Skeletal muscle satellite cell (primary cell): ENCODE measurements around the gene OLIG1.

Experiments used
- H3K27me3 ChIP-seq: 2 replicates; pipeline ENCODE4 v1.7.0; 2013; ENCODE audit warnings: low read length; ENCODE audit not compliant: control insufficient read depth, insufficient read depth
- H3K36me3 ChIP-seq: 2 replicates; pipeline ENCODE4 v1.7.0; 2013; ENCODE audit warnings: mild to moderate bottlenecking, control low read depth, low read length; ENCODE audit not compliant: insufficient read depth
- H3K4me1 ChIP-seq: 2 replicates; pipeline ENCODE4 v1.7.0; 2013; ENCODE audit warnings: low read length; ENCODE audit not compliant: control insufficient read depth, insufficient read depth
- H3K4me2 ChIP-seq: 2 replicates; pipeline ENCODE4 v1.7.0; 2013; ENCODE audit warnings: mild to moderate bottlenecking, low read length
- H3K4me3 ChIP-seq: 2 replicates; pipeline ENCODE4 v1.7.0; 2013; ENCODE audit warnings: low read length
- H3K9ac ChIP-seq: 2 replicates; pipeline ENCODE4 v1.7.0; 2013; ENCODE audit warnings: mild to moderate bottlenecking, low read depth, low read length, moderate library complexity
- H3K9me3 ChIP-seq: replicated peaks from 2 replicates; pipeline ENCODE4 v1.7.0; 2013; ENCODE audit warnings: mild to moderate bottlenecking, control low read depth, low read length

Gene OLIG1

DNA sequence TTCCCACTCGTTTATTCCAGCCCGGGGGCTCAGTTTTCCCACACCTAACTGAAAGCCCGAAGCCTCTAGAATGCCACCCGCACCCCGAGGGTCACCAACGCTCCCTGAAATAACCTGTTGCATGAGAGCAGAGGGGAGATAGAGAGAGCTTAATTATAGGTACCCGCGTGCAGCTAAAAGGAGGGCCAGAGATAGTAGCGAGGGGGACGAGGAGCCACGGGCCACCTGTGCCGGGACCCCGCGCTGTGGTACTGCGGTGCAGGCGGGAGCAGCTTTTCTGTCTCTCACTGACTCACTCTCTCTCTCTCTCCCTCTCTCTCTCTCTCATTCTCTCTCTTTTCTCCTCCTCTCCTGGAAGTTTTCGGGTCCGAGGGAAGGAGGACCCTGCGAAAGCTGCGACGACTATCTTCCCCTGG is 43.5 kb upstream of the OLIG1 start:
- Histone ChIP-seq H3K36me3 (no peaks in the 10 kb centered on the region), H3K27me3 (peaks cover 99% of the 10 kb centered on the region), H3K9ac (no peak overlapping the region), H3K9me3 (no peaks in the 10 kb centered on the region), H3K4me1 (no peaks in the 10 kb centered on the region), H3K4me2 (no peak overlapping the region), H3K4me3 (no peak overlapping the region)

DNA sequence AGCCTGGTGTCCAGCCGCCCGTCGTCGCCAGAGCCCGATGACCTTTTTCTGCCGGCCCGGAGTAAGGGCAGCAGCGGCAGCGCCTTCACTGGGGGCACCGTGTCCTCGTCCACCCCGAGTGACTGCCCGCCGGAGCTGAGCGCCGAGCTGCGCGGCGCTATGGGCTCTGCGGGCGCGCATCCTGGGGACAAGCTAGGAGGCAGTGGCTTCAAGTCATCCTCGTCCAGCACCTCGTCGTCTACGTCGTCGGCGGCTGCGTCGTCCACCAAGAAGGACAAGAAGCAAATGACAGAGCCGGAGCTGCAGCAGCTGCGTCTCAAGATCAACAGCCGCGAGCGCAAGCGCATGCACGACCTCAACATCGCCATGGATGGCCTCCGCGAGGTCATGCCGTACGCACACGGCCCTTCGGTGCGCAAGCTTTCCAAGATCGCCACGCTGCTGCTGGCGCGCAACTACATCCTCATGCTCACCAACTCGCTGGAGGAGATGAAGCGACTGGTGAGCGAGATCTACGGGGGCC is 43.0 kb upstream of the OLIG1 start:
- H3K27me3 ChIP-seq = peaks cover 99% of the 10 kb centered on the region
- H3K36me3 ChIP-seq = no peaks in the 10 kb centered on the region
- no peak overlapping the region for H3K4me3 ChIP-seq
- no peaks in the 10 kb centered on the region for H3K9me3 ChIP-seq
- no peak overlapping the region for H3K4me2 ChIP-seq
- H3K4me1 ChIP-seq = no peaks in the 10 kb centered on the region
- H3K9ac ChIP-seq = no peak overlapping the region

DNA sequence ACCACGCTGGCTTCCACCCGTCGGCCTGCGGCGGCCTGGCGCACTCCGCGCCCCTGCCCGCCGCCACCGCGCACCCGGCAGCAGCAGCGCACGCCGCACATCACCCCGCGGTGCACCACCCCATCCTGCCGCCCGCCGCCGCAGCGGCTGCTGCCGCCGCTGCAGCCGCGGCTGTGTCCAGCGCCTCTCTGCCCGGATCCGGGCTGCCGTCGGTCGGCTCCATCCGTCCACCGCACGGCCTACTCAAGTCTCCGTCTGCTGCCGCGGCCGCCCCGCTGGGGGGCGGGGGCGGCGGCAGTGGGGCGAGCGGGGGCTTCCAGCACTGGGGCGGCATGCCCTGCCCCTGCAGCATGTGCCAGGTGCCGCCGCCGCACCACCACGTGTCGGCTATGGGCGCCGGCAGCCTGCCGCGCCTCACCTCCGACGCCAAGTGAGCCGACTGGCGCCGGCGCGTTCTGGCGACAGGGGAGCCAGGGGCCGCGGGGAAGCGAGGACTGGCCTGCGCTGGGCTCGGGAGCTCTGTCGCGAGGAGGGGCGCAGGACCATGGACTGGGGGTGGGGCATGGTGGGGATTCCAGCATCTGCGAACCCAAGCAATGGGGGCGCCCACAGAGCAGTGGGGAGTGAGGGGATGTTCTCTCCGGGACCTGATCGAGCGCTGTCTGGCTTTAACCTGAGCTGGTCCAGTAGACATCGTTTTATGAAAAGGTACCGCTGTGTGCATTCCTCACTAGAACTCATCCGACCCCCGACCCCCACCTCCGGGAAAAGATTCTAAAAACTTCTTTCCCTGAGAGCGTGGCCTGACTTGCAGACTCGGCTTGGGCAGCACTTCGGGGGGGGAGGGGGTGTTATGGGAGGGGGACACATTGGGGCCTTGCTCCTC is 42.3 kb upstream of the OLIG1 start:
- H3K4me3 ChIP-seq = no peak overlapping the region
- H3K27me3 ChIP-seq = peaks cover 99% of the 10 kb centered on the region
- no peak overlapping the region for H3K4me2 ChIP-seq
- no peaks in the 10 kb centered on the region for H3K36me3 ChIP-seq
- H3K9me3 ChIP-seq = no peaks in the 10 kb centered on the region
- H3K4me1 ChIP-seq = no peaks in the 10 kb centered on the region
- H3K9ac ChIP-seq = no peak overlapping the region

DNA sequence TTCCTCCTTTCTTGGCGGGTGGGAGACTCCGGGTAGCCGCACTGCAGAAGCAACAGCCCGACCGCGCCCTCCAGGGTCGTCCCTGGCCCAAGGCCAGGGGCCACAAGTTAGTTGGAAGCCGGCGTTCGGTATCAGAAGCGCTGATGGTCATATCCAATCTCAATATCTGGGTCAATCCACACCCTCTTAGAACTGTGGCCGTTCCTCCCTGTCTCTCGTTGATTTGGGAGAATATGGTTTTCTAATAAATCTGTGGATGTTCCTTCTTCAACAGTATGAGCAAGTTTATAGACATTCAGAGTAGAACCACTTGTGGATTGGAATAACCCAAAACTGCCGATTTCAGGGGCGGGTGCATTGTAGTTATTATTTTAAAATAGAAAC is 41.7 kb upstream of the OLIG1 start:
- Histone ChIP-seq H3K9me3 (no peaks in the 10 kb centered on the region), H3K4me1 (no peaks in the 10 kb centered on the region), H3K4me3 (no peak overlapping the region)

DNA sequence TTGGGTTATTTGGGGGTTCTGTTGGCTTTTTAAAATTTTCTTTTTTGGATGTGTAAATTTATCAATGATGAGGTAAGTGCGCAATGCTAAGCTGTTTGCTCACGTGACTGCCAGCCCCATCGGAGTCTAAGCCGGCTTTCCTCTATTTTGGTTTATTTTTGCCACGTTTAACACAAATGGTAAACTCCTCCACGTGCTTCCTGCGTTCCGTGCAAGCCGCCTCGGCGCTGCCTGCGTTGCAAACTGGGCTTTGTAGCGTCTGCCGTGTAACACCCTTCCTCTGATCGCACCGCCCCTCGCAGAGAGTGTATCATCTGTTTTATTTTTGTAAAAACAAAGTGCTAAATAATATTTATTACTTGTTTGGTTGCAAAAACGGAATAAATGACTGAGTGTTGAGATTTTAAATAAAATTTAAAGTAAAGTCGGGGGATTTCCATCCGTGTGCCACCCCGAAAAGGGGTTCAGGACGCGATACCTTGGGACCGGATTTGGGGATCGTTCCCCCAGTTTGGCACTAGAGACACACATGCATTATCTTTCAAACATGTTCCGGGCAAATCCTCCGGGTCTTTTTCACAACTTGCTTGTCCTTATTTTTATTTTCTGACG is 41.1 kb upstream of the OLIG1 start:
- Histone ChIP-seq H3K4me3 (no peak overlapping the region), H3K36me3 (no peaks in the 10 kb centered on the region), H3K4me2 (no peak overlapping the region), H3K27me3 (peaks cover 93% of the 10 kb centered on the region), H3K9ac (no peak overlapping the region), H3K4me1 (no peaks in the 10 kb centered on the region), H3K9me3 (no peaks in the 10 kb centered on the region)

More for the DNA sequence above, 41.7 kb upstream of the OLIG1 start:
- H3K36me3 ChIP-seq = no peaks in the 10 kb centered on the region
- H3K9ac ChIP-seq = no peak overlapping the region
- no peak overlapping the region for H3K4me2 ChIP-seq
- H3K27me3 ChIP-seq = peaks cover 96% of the 10 kb centered on the region

DNA sequence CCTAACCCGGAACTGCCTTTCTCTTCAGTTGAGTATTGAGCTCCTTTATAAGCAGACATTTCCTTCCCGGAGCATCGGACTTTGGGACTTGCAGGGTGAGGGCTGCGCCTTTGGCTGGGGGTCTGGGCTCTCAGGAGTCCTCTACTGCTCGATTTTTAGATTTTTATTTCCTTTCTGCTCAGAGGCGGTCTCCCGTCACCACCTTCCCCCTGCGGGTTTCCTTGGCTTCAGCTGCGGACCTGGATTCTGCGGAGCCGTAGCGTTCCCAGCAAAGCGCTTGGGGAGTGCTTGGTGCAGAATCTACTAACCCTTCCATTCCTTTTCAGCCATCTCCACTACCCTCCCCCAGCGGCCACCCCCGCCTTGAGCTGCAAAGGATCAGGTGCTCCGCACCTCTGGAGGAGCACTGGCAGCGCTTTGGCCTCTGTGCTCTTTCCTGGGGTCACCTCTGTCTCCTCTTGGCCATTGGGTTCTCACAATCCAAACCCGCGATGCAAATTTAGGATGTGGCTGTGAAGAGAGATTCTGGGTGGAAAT is 40.5 kb upstream of the OLIG1 start:
- H3K9me3 ChIP-seq = no peaks in the 10 kb centered on the region
- no peaks in the 10 kb centered on the region for H3K36me3 ChIP-seq
- H3K4me2 ChIP-seq = no peak overlapping the region
- H3K4me3 ChIP-seq = no peak overlapping the region
- H3K9ac ChIP-seq = no peak overlapping the region
- H3K4me1 ChIP-seq = no peaks in the 10 kb centered on the region
- H3K27me3 ChIP-seq = peaks cover 87% of the 10 kb centered on the region

DNA sequence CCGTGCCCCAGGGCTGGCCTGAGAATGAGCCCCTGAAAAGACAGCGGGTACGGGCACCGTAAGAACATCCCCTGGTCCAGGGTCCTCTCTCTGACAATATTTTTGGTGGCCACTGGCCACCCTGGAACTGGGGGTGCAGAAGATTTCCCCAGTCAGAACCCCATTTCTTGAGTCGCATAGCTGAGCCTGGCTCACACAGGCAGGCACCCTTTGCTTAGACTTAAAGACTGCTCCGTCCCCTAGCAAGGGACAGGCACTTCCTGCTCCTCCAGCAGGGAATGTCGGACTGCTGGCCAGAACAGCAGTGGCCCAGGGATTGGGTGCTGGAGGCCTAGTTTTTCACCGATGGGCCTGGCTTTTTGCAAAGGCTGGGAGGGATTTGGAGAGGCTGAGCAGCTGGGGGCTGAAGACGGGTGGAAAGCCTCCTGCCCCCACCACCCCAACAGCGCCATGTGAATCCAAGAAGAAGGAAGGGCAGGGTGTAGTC is 39.9 kb upstream of the OLIG1 start:
- Histone ChIP-seq H3K9ac (no peak overlapping the region), H3K4me1 (no peaks in the 10 kb centered on the region), H3K4me2 (no peak overlapping the region), H3K27me3 (peaks cover 82% of the 10 kb centered on the region), H3K4me3 (no peak overlapping the region), H3K9me3 (no peaks in the 10 kb centered on the region), H3K36me3 (no peaks in the 10 kb centered on the region)

DNA sequence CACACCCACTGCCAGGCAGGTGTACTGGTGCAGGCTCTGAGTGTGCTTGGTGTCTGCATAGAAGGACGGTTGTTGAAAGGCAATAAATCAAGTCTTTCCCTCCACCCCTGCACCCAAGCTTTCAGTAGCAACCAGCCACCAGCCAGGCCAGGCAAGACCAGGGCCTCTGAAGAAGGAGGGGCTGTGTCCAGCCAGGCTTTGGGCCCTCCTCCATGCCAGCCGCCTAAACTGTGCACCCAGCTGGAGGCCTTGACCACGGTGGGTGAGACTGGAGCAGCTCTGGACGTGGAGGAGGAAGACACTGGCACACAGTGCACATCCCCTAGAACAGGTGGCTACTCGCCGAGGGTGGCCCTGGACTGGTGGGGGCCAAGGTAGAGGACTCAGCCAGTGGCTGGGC is 39.3 kb upstream of the OLIG1 start:
- Histone ChIP-seq H3K9me3 (no peaks in the 10 kb centered on the region), H3K4me2 (no peak overlapping the region), H3K4me1 (no peaks in the 10 kb centered on the region), H3K4me3 (no peak overlapping the region), H3K27me3 (peaks cover 75% of the 10 kb centered on the region), H3K9ac (no peak overlapping the region), H3K36me3 (no peaks in the 10 kb centered on the region)

DNA sequence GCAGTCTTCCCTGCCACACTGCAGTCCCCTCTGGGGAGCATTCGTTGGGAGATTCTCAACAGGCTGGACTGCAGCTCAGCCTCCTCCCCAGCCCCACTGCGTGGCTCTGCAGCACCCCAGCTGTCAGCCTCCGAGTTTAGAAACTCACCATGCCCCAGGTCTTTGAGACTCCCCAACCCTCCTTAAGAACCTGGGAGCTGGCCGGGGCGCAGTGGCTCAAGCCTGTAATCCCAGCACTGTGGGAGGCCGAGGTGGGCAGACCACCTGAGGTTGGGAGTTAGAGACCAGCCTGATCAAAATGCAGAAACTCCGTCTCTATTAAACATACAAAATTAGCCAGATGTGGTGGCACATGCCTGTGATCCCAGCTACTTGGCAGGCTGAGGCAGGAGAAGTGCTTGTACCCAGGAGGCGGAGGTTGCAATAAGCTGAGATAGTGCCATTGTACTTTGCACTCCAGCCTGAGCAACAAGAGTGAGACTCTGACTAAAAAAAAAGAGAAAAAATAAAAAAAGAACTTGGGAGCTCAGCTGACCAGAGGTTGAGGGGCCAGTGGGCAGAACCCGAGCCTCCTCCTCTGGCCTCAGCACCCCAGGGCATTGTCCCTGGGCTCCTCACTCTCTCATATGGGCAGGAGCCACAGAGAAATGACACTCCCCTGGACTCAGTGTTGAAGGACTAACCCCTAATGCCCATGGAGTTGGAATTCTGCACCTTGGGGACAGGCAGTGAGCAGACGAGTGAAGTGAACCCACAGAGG is 38.6 kb upstream of the OLIG1 start:
- no peak overlapping the region for H3K4me2 ChIP-seq
- no peak overlapping the region for H3K9ac ChIP-seq
- H3K9me3 ChIP-seq = no peaks in the 10 kb centered on the region
- no peak overlapping the region for H3K4me3 ChIP-seq
- no peaks in the 10 kb centered on the region for H3K36me3 ChIP-seq
- H3K4me1 ChIP-seq = peaks cover 4% of the 10 kb centered on the region
- peaks cover 68% of the 10 kb centered on the region for H3K27me3 ChIP-seq

DNA sequence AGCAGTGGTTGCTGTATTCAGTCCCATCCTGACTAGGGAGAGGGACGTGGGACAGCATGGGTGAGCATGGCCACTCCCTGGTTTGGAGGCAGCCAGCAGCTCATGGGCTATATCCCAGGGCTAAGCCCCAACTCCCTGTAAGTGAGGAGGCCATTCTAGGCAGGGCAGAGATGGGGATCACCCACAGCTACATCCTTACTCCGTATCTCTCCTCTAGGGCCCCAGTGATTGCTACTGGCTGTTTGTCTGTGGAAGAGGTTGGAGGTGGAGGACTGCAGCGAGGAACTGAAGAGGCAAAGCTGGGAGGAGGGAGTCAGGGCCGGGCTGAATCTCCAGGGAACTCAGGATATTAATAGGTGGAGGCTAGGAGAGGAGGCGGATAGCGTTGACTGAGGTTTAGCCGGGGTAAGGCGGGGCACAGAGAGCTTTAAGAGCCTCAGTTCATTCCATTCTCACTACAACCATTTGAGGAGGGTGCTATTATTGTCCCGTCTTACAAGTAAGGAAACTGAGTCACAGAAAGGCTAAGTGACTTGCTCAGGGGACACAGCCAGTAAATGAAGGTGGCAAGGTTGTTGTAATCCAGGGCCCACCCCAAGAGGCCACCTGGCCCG is 37.4 kb upstream of the OLIG1 start:
- Histone ChIP-seq H3K36me3 (no peaks in the 10 kb centered on the region), H3K4me3 (no peak overlapping the region), H3K4me1 (peaks cover 9% of the 10 kb centered on the region), H3K9me3 (no peaks in the 10 kb centered on the region), H3K9ac (no peak overlapping the region), H3K4me2 (no peak overlapping the region), H3K27me3 (peaks cover 56% of the 10 kb centered on the region)
